GM06990 (cell line): Measurements from ENCODE around the gene EDDM13.

Experiments used
- DNase-seq: peaks from one replicate; pipeline ENCODE4 v3.0.0-alpha.2; 2011; ENCODE audit not compliant: insufficient read length; ENCODE audit errors: extremely low read depth
- H3K27me3 ChIP-seq: replicated peaks from 2 replicates; pipeline ENCODE4 v1.6.0; 2011; ENCODE audit warnings: low read length; ENCODE audit not compliant: control insufficient read depth, insufficient read depth
- H3K36me3 ChIP-seq: 2 replicates; pipeline ENCODE4 v1.5.1; 2011; ENCODE audit warnings: low read length; ENCODE audit not compliant: control insufficient read depth, insufficient read depth
- H3K4me3 ChIP-seq: replicated peaks from 2 replicates; pipeline ENCODE4 v1.5.1; 2011; ENCODE audit warnings: low read depth, mild to moderate bottlenecking, control low read depth, low read length
- TF ChIP-seq, protein P1 (sequence below): IDR thresholded peaks from 2 replicates; pipeline ENCODE4 v1.5.1; 2011; ENCODE audit warnings: low read length, control low read depth, mild to moderate bottlenecking, inconsistent platforms; ENCODE audit not compliant: insufficient read depth, poor library complexity, severe bottlenecking

Gene EDDM13

DNA sequence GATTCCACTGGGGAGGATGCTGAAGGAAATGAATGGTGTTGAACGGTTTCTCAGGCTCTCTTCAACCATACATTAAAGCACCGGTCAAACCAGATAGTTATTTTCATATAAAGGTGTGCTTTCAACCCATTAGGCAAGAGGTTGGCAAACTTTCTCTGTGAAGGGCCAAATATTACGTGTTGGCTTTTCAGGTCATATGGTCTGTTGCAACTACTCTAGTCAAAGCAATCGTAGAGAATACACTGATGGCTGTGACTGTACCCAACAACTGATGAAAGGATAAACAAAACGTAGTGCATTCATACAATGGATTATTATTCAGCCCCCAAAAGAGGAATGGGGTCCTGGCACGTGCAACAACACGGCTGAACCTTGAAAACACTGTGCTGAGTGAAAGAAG, 36.2 kb downstream of the EDDM13 start:
- TF ChIP-seq, protein P1, sequence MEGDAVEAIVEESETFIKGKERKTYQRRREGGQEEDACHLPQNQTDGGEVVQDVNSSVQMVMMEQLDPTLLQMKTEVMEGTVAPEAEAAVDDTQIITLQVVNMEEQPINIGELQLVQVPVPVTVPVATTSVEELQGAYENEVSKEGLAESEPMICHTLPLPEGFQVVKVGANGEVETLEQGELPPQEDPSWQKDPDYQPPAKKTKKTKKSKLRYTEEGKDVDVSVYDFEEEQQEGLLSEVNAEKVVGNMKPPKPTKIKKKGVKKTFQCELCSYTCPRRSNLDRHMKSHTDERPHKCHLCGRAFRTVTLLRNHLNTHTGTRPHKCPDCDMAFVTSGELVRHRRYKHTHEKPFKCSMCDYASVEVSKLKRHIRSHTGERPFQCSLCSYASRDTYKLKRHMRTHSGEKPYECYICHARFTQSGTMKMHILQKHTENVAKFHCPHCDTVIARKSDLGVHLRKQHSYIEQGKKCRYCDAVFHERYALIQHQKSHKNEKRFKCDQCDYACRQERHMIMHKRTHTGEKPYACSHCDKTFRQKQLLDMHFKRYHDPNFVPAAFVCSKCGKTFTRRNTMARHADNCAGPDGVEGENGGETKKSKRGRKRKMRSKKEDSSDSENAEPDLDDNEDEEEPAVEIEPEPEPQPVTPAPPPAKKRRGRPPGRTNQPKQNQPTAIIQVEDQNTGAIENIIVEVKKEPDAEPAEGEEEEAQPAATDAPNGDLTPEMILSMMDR = no peak
- no peak overlapping the region for H3K4me3 ChIP-seq
- DNase-seq = no peak
- no peaks in the 10 kb centered on the region; the same call in 1 of the 2 replicates for H3K36me3 ChIP-seq
- no peaks in the 10 kb centered on the region for H3K27me3 ChIP-seq

DNA sequence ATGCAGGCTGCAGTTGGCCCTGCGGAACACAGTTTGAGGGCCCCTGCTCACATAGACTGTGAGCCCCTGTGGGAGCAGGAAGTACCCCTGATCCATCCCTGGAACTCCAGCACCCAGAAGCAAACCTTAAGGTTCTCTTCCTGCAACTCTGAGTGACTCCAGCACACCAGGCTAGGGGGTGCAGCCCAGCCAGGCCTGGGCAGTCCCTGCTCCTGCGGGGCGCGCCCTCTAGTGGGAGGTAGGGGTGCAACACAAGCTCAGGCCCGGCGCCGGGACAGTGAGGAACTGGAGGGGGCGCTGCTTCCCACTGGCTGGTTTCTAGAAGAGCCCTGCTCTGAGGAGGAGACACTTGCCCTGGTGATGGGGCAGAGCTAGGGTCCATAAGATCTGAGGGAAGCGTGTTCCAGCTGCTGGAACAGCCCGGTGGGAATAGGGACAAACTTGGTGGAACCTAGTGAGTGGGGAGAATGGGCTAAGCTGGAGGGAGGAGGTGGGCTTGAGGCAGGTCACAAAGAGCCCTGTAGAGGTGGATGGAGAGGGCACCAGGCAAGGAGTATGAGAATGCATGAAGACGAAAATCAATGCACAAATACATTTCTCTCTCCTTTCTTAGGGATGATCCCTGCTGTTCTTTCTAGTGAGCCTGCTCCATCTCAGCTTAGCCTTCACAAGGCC, 37.1 kb downstream of the EDDM13 start:
- Histone ChIP-seq H3K36me3 (no peaks in the 10 kb centered on the region; the same call in 1 of the 2 replicates), H3K27me3 (no peaks in the 10 kb centered on the region), H3K4me3 (no peak overlapping the region)
- DNase-seq = peak; percentile 61
- TF ChIP-seq, protein P1 = peak; percentile 100

GRCh38 chr19:56310462-56310861, 37.9 kb downstream of the EDDM13 start:
- DNase-seq = no peak
- Histone ChIP-seq H3K4me3 (no peak overlapping the region), H3K27me3 (no peaks in the 10 kb centered on the region), H3K36me3 (no peaks in the 10 kb centered on the region; the same call in 1 of the 2 replicates)
- TF ChIP-seq, protein P1 = no peak

DNA sequence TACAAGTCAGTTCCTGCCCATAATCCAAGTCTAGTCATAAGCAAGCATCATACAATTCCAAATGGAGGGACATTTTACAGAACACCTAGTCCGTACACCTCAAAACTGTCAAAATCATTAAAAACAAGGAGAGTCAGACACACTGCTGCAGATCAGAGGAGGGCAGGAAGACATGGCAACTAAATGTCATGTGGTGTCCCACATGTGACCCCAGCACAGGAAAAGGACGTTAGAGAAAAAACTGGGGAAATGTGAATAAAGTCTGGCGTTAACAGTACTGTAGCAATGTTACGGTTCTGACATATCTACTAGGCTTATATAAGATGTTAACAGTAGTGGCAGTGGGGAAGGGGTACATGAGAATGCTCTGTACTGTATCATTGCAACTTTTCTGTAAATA, 39.8 kb downstream of the EDDM13 start:
- H3K36me3 ChIP-seq = no peaks in the 10 kb centered on the region
- H3K27me3 ChIP-seq = no peaks in the 10 kb centered on the region
- no peak for DNase-seq
- TF ChIP-seq, protein P1 = no peak
- H3K4me3 ChIP-seq = no peak overlapping the region

- Histone ChIP-seq H3K4me3 (no peak overlapping the region), H3K27me3 (no peaks in the 10 kb centered on the region), H3K36me3 (no peaks in the 10 kb centered on the region)
- TF ChIP-seq, protein P1 = no peak
- no peak for DNase-seq
Observed at GRCh38 chr19:56312787-56313657, 40.5 kb downstream of the EDDM13 start.
